SU-DHL-6 (cell line): ENCODE measurements around the gene KCNJ1.

ENCODE experiments used
- EZH2phosphoT487 ChIP-seq: fragments of 200-600 bp; sonication (generic), shearing (Covaris generic); conservative IDR thresholded peaks from 2 replicates; pipeline ENCODE4 v1.6.1; 2018; ENCODE audit warnings: mild to moderate bottlenecking, antibody characterized with exemption, low read length, moderate library complexity, mixed read lengths
- TF ChIP-seq, protein P1 (sequence below): fragments of 200-600 bp; sonication (generic); IDR thresholded peaks from one replicate; pipeline ENCODE4 v1.5.1; 2017; ENCODE audit warnings: antibody characterized with exemption, mild to moderate bottlenecking, low read length, moderate library complexity; ENCODE audit not compliant: insufficient read depth, poor library complexity, severe bottlenecking

- TF ChIP-seq, protein P1, sequence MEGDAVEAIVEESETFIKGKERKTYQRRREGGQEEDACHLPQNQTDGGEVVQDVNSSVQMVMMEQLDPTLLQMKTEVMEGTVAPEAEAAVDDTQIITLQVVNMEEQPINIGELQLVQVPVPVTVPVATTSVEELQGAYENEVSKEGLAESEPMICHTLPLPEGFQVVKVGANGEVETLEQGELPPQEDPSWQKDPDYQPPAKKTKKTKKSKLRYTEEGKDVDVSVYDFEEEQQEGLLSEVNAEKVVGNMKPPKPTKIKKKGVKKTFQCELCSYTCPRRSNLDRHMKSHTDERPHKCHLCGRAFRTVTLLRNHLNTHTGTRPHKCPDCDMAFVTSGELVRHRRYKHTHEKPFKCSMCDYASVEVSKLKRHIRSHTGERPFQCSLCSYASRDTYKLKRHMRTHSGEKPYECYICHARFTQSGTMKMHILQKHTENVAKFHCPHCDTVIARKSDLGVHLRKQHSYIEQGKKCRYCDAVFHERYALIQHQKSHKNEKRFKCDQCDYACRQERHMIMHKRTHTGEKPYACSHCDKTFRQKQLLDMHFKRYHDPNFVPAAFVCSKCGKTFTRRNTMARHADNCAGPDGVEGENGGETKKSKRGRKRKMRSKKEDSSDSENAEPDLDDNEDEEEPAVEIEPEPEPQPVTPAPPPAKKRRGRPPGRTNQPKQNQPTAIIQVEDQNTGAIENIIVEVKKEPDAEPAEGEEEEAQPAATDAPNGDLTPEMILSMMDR, result no peak
- TF ChIP-seq EZH2phosphoT487, result no peak
Measured at GRCh38 chr11:128911239-128911638, 44.1 kb upstream of the KCNJ1 start.
